Keratinocyte (primary cell): ENCODE results near the gene RBM46.

Experiments used
- CTCF ChIP-seq, 3 experiments: IDR thresholded peaks in 1 of 3; conservative IDR thresholded peaks in 1 of 3; optimal IDR thresholded peaks in 1 of 3; 2 replicates in 2 of 3; 3 replicates in 1 of 3; pipeline versions ENCODE3 to v1.5.1; 2011; ENCODE audit warnings: low read length in 3 of 3, mild to moderate bottlenecking in 3 of 3, moderate library complexity in 2 of 3, control low read depth in 1 of 3, inconsistent platforms in 1 of 3; ENCODE audit not compliant: insufficient read depth in 2 of 3; ENCODE audit errors: extremely low read depth in 1 of 3
- EZH2 ChIP-seq: IDR thresholded peaks from one replicate; pipeline ENCODE4 v1.6.1; 2012; ENCODE audit warnings: inconsistent platforms, mild to moderate bottlenecking, low read length, moderate library complexity

GRCh38 chr4:154740462-154740861 is 40.6 kb upstream of the RBM46 start:
- TF ChIP-seq CTCF (optimal IDR thresholded peaks at IDR 0.05 in 1 of 3, IDR thresholded peaks at IDR 0.05 in 1 of 3, conservative IDR thresholded peaks at IDR 0.05 in 1 of 3; ENCODE audit: extremely low read depth in 1 of 3, insufficient read depth in 2 of 3, low read length in 3 of 3) (no peak), EZH2 (no peak)
